NCI-H345 (cell line): ENCODE measurements around the gene SHANK3.

Experiments
- DNase-seq: peaks from one replicate; lab custom pipeline; 2025; lab: John Stamatoyannopoulos, UW

SHANK3 gene

DNA sequence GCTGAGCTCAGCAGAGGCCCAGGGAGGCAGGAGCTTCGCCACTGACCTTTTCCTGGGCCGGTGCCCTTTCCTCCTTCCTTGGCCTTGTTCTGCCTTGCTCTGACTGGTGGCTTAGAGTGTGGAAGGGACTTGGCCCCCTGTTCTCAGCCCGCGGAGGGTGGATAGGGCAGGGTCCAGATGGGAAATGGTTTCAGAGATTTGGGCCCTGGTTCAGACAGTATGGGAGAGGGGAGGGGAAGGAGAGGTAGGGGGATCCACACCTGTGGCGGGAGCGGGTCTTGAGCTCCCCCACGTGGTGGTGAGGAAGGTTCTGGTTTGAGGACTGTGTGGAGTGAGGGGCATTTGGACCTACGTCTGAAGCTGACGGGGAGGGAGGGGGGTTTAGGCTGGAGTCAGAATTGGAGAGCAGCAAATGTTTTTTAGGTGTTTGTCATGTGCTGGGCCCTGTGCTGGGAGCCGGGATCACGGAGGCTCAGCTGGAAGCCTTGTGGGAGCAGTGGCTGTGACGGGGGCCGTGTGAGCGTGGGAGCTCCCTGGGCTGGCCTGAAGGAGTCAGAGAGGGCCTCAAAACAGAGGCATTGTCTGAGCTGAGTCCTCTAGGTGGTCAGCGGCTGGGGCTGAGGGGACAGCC is 27.2 kb downstream of the SHANK3 start:
- no peak for DNase-seq

DNA sequence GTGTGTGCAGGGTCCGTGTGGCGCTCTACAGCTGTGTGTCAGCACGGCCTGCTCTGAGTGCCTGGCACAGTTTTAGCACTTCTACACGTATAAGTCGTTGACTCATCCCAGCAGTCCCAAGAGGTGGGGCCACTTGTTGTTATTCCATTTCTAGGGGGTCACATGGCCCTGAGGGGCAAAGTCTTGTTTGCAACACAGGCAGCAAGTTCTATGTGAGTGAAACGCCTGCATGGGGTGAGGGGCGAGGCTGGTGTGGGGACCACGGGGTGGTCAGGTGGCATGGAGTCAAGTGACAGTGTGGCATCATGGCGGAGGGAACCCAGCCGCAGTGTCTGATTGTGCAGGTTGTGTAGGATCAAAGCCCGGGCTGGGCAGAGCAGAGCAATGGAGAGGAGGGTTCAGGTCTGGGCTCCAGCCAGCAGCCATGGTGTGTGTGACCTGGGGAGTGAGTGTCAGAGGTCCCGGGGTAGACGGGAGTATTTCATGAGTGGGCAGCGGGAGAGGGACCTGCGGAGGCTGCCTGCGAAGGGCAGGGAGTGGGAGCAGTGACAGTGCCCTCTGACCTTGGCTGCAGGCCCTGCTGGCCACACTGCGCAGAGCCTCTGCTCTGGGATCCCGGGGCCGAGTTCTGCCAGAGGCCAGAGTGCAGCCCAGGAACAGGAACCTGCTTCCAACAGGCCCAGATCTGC is 27.9 kb downstream of the SHANK3 start:
- DNase-seq = no peak

GRCh38 chr22:50701076-50701419 is 28.4 kb downstream of the SHANK3 start:
- no peak for DNase-seq

GRCh38 chr22:50701428-50702154 is 29.0 kb downstream of the SHANK3 start:
- no peak for DNase-seq

- no peak for DNase-seq
Measured at GRCh38 chr22:50702261-50702671, 29.6 kb downstream of the SHANK3 start.

- DNase-seq = no peak
Measured at GRCh38 chr22:50702821-50703725, 30.4 kb downstream of the SHANK3 start.

GRCh38 chr22:50703726-50704509 is 31.3 kb downstream of the SHANK3 start:
- DNase-seq = no peak

DNA sequence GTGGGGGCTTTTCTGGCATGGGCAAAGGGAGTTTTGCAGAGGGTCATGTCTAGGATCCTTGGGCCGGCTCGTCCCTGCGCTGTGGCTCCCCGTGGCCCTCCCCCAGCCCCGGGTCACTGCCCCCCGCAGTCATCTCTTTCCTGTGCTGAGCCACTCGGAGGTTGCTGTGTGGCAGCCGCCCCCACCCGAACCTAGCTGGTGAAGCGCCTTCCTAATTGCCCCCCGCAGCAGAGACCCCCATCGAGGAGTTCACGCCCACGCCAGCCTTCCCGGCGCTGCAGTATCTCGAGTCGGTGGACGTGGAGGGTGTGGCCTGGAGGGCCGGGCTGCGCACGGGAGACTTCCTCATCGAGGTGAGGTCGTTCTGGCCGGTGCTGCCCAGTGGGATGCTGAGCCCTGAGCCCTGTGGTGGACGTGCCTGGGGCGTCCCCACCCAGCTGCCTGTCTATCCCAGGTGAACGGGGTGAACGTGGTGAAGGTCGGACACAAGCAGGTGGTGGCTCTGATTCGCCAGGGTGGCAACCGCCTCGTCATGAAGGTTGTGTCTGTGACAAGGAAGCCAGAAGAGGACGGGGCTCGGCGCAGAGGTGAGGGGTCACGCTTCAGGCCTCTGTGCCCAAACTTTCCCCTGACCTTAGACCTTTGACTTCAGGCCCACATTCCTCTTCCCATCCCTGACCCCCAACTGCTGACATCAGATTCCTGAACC is 32.0 kb downstream of the SHANK3 start:
- no peak for DNase-seq

DNA sequence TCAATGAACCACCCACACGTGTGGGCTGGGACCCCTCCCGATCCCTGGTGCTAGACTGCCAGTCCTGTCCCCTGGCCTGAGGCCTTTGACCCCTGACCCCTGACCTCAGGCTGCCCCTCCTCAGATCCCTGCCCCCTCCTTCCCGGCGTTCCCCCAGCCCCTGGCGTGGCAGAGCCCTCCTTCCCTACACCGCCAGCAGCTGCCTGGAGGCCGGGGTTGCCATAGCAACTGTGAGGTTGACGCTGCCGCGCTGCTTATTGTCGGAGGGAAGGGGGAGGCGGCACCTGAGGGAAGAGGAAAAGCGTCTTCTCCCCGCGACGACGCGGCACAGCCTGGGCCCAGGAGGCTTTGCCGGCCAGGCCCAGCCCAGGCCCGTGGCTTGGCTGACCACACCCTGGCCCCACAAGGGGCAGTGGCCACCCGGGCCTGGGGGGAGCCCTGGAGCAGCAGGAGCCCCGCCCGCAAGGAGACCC is 32.6 kb downstream of the SHANK3 start:
- peak; percentile 76 for DNase-seq

- DNase-seq = no peak
Measured at GRCh38 chr22:50705851-50706351, 33.3 kb downstream of the SHANK3 start.

GRCh38 chr22:50706481-50707125 is 34.0 kb downstream of the SHANK3 start:
- DNase-seq = no peak

GRCh38 chr22:50708474-50708873 is 35.9 kb downstream of the SHANK3 start:
- DNase-seq = no peak

DNA sequence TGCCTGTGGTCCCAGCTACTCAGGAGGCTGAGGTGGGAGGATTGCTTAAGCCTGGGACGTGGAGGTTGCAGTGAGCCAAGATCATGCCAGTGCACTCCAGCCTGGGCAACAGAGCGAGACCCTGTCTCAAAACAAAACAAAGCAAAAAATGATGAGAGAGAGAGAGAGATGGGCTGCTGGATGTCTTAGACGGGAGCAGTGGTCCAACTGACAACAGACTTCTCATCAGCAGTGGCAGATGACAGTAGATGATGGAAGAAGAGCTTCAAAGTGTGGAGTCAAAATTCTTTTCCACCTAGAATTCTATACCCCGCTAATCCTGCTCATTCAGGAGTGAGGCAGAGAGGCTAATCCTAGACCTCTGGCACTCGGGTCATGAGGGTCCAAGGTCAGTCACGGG is 36.4 kb downstream of the SHANK3 start:
- no peak for DNase-seq

DNA sequence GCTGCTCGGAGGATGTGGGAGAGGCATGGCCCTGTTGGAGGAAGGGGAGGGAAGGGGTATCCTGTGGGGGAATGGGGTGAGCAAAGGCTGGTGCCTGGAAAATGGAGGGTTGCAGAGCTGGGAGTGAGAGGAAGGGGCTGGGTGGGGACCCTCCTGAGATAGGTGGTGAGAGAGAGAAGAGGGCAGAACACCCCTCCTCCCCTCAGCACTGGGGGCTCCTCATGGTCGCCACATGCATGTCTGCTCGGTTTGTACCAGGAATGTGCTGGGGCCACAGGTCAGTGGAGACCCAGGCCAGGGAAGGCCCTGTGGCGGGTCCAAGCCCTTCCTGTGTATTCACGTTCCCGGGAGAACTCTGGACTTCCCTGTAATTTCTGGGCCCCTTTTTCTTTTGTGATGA is 37.6 kb downstream of the SHANK3 start:
- DNase-seq = no peak

- no peak for DNase-seq
Measured at GRCh38 chr22:50710886-50711285, 38.3 kb downstream of the SHANK3 start.

DNA sequence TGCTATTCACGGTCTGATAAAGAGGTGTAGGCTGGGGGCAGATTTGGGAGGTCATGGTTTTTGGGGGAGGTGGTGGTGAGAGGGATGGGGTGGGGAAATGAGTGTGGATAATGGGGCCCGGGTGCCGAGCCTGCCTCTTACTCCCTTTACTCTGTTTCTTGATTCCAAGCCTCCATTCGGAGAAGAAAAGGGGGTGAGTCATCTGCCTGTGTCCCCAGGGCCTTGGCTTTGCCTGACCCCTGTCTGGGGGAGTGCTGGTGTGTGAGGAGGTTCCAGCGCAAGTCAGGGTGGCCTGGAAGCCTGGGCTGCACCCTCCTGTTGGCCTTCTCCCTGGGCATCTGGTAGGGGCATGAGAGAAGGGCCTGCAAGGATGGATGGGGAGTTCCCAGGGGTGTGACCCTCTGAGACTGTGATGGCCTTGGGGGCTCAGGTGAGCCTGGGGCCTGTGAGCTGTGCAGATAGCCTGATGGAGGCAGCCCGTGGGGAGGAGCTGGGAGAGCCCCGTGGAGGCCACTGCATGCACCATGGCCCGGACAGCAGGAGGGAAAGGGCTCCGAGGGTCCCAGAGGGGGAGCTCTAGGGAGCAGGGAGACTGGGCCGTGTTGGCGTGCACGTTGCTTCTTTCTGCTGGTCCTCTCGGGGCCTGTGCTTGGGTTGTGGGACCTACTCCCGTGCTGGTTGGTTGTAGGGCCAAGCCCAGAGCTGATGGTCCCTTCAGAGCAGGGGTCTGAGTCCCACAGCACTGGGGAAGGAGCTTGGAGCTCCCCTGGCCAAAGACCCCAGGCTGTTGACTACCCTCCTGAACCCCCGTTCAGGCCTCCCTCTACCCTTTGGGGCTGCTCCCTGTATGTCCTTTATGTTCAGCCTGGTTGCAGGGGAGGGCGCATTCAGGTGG is 39.1 kb downstream of the SHANK3 start:
- DNase-seq = no peak

GRCh38 chr22:50712341-50713007 is 39.9 kb downstream of the SHANK3 start:
- DNase-seq = no peak

- DNase-seq = no peak
Measured at GRCh38 chr22:50713008-50713385, 40.4 kb downstream of the SHANK3 start.
